GM18873 (cell line): ENCODE results near the gene KCNS1.
"Not testable (repeated sequence)": the region's sequence is repeated elsewhere in the genome, so short reads cannot be mapped to it uniquely, and the experiment has no call there.

ENCODE experiments used
- ATAC-seq: cut with Tn5 transposase; IDR thresholded peaks from one replicate; pipeline ENCODE4 v1.9.1; 2021; ENCODE audit warnings: mild to moderate bottlenecking, moderate library complexity, moderate number of reproducible peaks; ENCODE audit not compliant: unreplicated experiment, low FRiP score

Gene KCNS1, protein sequence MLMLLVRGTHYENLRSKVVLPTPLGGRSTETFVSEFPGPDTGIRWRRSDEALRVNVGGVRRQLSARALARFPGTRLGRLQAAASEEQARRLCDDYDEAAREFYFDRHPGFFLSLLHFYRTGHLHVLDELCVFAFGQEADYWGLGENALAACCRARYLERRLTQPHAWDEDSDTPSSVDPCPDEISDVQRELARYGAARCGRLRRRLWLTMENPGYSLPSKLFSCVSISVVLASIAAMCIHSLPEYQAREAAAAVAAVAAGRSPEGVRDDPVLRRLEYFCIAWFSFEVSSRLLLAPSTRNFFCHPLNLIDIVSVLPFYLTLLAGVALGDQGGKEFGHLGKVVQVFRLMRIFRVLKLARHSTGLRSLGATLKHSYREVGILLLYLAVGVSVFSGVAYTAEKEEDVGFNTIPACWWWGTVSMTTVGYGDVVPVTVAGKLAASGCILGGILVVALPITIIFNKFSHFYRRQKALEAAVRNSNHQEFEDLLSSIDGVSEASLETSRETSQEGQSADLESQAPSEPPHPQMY

GRCh38 chr20:45100563-45101245 is at the start of gene KCNS1:
Gene KCNS1, minus strand, starts transcription at chr20:45101127. Its CDS starts 1,891 bp downstream, at chr20:45099236.
- no peak for ATAC-seq

DNA sequence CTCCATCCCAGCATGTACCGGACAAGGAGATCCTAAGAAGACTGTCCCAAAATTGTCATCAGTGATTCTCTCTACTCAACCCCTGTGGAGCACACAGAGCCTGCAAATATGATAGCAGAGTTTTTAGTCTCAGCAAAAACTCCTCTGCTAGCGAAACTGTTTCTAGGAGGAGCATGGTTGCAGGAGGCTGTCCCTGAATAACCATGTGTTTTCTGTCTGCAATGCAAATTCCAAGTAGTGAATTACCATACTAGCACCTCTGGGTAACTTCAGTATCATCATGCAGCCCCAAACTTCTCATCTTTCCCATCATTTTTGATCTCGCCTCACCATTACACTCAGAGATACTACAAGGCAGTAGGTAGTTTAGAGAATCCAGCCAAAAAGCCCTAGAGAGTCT is 48.1 kb upstream of the KCNS1 start:
- ATAC-seq = no peak

- no peak for ATAC-seq
Observed at GRCh38 chr20:45140836-45141235, 39.9 kb upstream of the KCNS1 start.

DNA sequence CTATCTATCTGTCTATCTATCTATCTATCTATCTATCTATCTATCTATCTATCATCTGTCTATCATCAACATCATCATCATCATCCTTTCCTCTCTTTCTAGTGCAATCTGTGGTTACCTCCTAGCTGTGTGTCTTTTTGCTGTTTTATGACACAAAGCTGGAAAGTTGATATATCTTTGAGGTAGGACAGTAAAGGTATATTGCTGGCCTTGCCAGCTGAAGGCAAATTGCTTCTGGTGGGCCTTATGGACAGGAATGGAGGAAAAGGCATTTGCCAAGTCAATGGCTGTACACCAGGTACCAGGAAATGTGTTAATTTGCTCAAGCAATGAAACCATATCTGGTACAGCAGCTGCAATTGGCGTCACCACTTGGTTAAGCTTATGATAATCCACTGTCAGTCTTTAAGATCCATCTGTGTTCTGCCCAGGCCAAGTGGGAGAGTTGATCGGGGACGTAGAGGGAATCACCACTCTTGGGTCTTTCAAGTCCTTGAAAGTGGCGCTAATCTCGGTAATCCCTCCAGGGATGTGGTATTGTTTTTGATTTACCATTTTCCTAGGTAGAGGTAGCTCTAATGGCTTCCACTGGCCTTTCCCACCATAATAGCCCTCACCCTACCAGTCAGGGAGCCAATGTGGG is 38.9 kb upstream of the KCNS1 start:
- not testable (repeated sequence) for ATAC-seq

DNA sequence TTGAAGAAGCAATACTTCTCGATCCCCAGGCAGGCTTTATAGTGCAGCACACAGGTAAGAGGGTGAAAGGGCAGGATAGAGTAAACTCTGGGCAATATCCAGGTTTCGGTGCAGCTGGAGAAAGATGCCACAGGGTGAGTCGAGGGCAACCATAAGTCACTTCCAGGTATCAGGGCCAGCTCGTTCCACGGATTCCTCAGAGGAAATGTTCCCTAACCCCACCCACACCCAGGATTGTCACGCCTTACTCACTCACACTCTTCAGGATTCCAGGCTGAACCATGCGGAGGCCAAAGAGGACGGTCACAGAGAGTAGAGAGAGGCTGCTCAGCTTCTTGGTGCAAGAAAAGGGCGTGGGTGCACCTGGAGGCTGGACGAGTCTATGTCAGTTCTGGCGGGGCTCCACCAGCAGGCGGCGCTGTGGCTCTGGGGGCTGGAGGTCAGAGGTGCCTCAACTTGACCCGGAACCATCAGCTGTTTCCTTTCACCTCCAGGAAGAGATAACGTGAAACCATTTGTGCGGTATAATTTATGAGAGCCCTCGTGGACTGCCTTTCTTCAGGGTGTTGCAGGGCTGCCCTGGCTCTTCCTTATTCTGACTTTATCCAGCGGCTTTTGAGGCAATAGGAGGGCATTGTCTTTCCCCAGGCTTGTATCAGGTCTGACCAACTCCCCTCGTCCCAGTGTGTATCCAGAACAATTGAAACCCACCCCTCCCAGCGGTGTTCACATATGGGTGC is 37.8 kb upstream of the KCNS1 start:
- no peak for ATAC-seq

GRCh38 chr20:45136911-45137310 is 36.0 kb upstream of the KCNS1 start:
- ATAC-seq = no peak

DNA sequence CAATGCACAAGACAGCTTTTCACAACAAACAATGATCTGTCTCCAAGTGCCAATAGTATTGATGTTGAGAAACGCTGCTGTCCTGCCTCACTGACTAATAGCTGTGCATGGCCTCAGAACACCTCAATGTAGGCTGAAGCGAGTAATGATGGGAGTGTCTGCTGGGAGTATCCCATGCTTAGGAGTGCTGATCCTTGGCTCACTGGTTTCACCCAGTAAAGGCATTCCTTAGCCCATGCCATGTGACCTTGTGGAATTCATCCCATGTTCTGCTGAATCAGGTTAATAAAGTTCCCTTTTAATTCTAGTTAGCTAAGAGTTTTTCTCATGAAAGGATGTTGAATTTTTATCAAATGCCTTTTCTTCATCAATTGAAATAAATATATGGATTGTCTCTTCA is 27.2 kb upstream of the KCNS1 start:
- no peak for ATAC-seq

GRCh38 chr20:45124365-45124764 is 23.4 kb upstream of the KCNS1 start, which contains the start of gene WFDC12:
Gene WFDC12, minus strand, starts transcription at chr20:45124465. Its CDS starts 18 bp downstream, at chr20:45124447.
- ATAC-seq = no peak

DNA sequence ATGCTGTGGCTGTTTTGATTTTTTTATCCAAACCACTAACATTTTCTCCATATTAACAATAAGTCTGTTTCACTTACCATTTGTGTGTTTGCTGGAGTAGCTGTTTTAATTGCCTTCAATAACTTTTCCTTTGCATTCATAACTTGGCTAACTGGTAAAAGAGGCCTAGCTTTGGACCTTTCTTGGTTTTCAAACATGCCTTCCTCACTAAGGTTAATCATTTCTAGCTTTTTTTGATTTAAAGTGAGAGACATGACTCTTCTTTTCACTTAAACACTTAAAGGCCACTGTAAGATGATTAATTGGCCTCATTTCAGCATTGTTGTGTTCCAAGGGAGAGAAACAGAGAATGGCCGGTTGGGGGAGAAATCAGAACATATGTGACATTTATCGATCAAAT is 20.5 kb upstream of the KCNS1 start:
- ATAC-seq = no peak

GRCh38 chr20:45119556-45120266 is 18.8 kb upstream of the KCNS1 start:
- ATAC-seq = no peak

DNA sequence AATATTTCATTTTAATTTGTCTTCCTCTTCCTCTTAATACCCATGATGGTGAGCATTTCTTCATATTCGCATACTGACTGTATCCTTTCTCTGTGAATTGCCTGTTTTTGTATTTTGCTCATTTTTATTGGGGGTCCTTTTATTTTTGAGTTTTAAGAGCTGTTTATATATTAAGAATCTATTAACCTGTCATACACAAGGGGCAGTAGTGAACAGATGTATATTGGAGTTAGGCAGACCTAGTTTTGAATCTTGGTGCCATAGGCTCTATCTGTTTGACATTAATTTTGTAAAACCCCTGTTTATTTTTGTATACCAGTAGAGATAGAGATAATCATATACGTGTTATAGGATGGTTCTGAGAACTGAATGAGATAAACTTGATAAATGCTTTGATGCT is 17.1 kb upstream of the KCNS1 start:
- no peak for ATAC-seq

DNA sequence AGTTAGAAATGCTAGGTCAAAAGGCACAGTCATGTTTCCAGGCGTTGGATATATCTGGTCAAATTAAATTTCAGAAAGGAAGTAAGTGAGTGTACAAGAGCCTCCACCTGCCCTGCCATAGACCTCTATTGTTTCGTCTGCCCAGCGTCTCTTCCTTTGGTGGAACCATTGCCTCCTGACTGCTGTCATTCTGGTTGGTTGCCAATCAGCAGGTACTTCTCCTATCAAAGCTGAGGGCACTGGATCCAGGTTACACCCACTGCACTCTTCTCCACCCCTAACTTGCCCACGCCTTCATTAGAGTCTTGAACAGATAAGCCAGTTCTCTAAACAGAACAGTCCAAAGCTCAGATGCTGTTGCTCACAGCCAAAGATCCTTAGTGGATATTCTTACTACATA is 16.7 kb upstream of the KCNS1 start:
- no peak for ATAC-seq

DNA sequence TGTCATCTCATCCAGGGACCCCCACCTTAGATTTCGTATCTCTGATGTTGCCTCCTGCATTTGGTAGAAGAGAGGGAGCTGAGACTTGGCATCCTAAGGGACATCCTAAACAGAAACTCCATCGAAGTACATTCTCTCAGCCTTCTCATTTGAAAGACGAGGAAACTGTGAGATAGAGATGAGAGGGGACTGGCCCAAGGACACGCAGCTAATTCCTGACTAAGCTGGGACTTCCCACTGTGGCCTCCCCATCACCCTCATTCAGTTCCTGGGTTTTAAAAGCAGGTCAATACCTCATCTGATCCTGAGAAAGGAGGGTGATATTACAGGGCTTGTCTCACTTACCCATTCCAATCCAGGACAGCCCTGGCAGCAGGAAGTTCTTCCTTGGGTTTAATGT is 14.9 kb upstream of the KCNS1 start:
- no peak for ATAC-seq

- no peak for ATAC-seq
Observed at GRCh38 chr20:45115386-45115774, 14.5 kb upstream of the KCNS1 start.

DNA sequence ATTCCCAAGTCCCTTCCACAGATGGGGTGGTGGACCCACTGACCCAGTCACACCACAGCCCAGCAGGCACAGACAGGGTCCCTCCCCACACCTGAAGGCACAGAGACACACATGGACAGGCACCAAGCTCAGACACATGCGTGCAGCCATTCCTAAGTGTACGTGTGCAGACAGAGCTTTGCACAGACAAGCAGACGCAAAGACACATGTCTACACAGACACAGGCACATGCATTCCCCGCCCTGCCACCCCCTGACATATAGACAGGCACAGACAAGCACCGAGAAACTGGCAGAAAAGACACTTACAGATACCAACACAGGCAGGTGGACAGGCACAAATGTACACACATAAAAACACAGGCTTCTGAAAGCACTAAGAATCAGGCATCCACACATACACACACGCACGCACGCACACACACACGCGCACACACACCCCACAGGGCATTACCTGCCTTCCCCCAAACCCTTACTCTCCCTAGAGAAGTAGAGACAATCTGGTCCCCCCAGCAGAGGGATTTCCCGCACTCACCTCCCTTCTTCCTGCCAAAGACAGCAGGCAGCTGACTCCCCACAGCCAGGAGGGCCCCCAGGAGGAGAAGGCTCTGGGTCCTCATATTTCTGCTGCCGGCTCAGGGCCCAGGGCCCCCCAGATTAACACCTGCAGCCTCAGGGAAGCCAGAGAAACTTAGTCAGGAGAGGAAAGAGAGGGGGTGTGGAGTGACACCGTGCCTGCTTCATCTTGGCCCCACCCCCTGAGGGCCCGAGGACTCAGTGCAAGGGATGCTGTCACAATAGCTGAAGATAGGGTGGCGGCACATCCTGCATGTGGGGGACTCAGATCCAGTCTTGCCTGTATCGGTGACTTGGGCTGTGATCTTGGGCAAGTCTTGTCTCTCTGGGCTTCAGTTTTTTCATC is 13.8 kb upstream of the KCNS1 start, which contains the start of gene WFDC5:
Gene WFDC5 (minus strand): TSS at position 710 of the 921 bp plus-strand sequence. CDS start 91 bp downstream, at position 619.
- ATAC-seq = no peak

- ATAC-seq = no peak
Observed at GRCh38 chr20:45113865-45114264, 12.9 kb upstream of the KCNS1 start.

DNA sequence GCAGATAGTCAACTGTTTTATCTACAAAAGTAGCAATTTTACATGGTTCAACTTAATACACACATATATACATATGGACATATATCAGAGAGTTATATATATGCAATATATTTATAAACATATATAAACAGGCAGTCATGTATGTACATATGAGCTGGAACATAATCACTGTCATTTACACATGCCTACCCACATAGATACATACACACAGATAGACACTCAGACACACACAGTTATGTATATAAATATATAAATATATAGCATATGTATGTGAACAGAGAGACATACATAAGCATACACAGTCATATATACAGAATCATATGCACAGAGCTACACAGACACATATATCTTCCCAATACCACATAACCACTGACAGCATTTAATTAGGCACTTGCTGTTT is 11.8 kb upstream of the KCNS1 start:
- ATAC-seq = no peak

- ATAC-seq = no peak
Observed at GRCh38 chr20:45111799-45112471, 11.0 kb upstream of the KCNS1 start.
